Right cardiac atrium (tissue), 5 donors: ENCODE measurements around the gene HCAR2. TPM values are rescaled to one million over a fixed set of nuclear protein-coding genes. Genes with fewer than 3 reads are reported as not detected.
"Not testable (repeated sequence)": the region's sequence is repeated elsewhere in the genome, so short reads cannot be mapped to it uniquely, and the experiment has no call there.

Source experiments
- ATAC-seq, 2 donors: fragments of 200-7000 bp; cut with Tn5 transposase; one replicate each; pipeline versions ENCODE4 v1.8.0 to v1.9.1; 2020; ENCODE audit warnings: moderate library complexity in 2 of 2, mild to moderate bottlenecking in 1 of 2
- DNase-seq, 3 donors: peaks; one replicate each; pipeline ENCODE4 v3.0.0-alpha.2; 2020
- H3K27ac ChIP-seq: one replicate; pipeline ENCODE4 v1.5.1; 2013; ENCODE audit warnings: mild to moderate bottlenecking, low read length, control low read depth, moderate library complexity
- H3K27me3 ChIP-seq: one replicate; pipeline ENCODE4 v1.6.1; 2013; ENCODE audit not compliant: control insufficient read depth, insufficient read depth
- H3K4me1 ChIP-seq: one replicate; pipeline ENCODE4 v1.6.1; 2013; ENCODE audit warnings: low read length; ENCODE audit not compliant: control insufficient read depth, insufficient read depth
- H3K4me3 ChIP-seq: one replicate; pipeline ENCODE4 v1.5.1; 2013; ENCODE audit warnings: low read length, control low read depth
- H3K9me3 ChIP-seq: one replicate; pipeline ENCODE4 v1.6.1; 2013; ENCODE audit warnings: low read length; ENCODE audit not compliant: control insufficient read depth
- WGBS: extraction: QIAGEN DNeasy Blood & Tissue Kit; methylation state at CpG from one replicate; pipeline ENCODE4 v1.1.7; 2013; 5-methylcytosine and 5-hydroxymethylcytosine counted together
- intact Hi-C, 4 donors: fragments of 100-400 bp; cut with DNase I; formaldehyde crosslinking; loops; one replicate each; pipeline versions ENCODE4 v1.11.0 to v1.14.0; 2022 to 2023
- long read RNA-seq, 4 donors: library from polyadenylated mRNA; unstranded; transcript quantifications; one replicate each; pipeline ENCODE4 v2.0.0, GENCODE V29; 2020 to 2021
- polyA plus RNA-seq: library from polyadenylated mRNA; stranded (reverse); fragments of 200-250 nt; gene quantifications from one replicate; pipeline ENCODE4 v1.2.3, GENCODE V29; 2013
- total RNA-seq, 4 donors: library from RNA; stranded (reverse); fragmentation: NEBNext Ultra II Directional; extraction: Animal tissue kit (Norgen Biotek cat#: 25700); gene quantifications; one replicate each; pipeline ENCODE4 v1.2.1, GENCODE V29; 2021
- donor health status: healthy with polysubstance abuse.
- donor health status: DM: no; HTN: yes; CAD: no.
- donor health status: DM: no; HTN: no; CAD: no.
- donor health status: DM: no; HTN: yes; CAD: no; lungs with severe emphysema.
- donor health status: DM: yes; HTN: yes; CAD: no.

The HCAR2 gene
- total RNA-seq (under 1 TPM in 1 of 4 donors, not detected in 3; 0.58 TPM), polyA plus RNA-seq (0.16 TPM)
- long read RNA-seq, donor 1 = 0 reads
- long read RNA-seq, donor 2 = 0 reads
- long read RNA-seq, donor 3, partial matches to known transcripts = 0 of 1 reads
- long read RNA-seq, donor 3, other reads (novel, unspliced or antisense) = 0 of 1 reads
- long read RNA-seq, donor 4 = 0 reads

DNA sequence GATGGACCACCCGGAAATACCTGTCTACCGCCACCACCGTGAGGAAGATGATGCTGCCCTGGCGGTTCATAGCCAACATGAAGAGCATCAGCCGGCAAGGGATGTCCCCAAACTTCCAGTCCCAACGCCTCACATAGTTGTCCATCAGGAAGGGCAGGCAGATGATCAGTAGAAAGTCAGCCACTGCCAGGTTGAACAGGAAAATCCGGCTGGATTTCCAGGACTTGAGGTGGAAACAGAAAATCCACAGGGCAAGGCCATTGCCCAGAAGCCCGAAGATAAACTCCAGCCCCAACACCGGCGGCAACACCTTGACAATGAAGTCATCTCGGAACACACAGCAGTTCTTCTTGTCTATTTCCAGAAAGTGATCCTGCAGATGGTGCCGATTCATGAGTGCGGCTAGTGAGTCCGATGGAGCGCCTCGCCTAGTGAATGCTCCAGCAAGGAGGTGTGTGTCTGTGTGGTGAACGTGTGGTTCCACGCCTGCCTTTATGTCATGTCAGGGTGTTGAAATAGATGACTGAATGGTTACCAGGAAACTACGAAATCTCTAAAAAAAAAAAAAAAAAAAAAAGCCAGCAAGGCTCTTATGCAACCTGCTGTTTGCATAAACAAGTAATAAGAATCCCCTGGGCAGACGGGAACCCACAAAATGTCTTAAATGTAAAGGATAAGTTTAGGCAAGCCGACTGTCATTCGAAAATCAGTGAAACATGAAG is at the start of gene HCAR2:
Gene HCAR2, minus strand, starts transcription at position 468 of the 722 bp plus-strand sequence. Its CDS starts 74 bp downstream, at position 394.
- ATAC-seq, DNase-seq, H3K4me3 ChIP-seq, H3K27ac ChIP-seq, intact Hi-C loops, H3K4me1 ChIP-seq, H3K9me3 ChIP-seq, H3K27me3 ChIP-seq: not testable (repeated sequence)
- WGBS = 87% methylated on average over 22 of the region's 22 CpGs

DNA sequence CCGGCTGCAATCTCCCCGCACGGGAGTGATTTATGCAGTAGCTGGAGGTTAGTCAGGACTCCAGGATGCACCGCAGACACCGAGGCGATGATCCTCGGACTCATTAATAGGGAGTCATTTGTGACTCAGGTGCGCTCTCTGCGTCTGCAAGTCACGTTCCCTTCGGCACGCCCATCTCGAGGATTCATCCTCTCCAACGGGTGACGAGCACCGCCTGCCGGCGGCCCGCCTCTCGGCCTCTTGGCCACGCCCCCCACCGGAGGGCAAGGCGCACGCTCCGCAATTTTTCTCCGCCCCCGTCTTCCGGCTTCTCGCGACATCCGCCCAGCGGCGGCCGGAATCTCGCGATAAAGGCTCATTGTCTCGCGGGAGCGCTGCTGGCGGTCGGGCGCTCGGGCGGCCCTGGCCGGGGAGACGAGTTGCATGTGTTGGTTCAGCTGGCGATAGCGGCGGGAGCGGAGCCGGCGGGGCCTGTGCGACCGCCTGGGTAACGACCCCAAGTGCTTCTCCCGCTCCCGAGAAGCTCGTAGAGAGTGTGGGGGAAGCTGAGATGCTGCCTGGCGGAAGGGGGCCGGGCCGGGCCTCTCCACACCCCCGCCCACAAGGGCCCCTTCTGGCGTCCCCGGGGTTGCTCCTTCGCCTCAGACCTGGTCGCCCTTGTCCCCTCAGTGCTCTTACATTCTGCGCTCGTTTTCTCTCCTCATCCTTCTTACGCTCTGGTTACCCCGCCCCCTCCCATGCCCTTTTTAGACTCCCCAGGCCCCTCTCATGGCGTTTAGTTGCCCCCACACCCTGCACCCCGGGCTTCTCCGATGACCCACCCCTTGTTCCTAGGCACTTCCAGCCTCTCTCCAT is 49.5 kb upstream of the HCAR2 start, which contains the start of gene DENR:
Gene DENR, plus strand, starts transcription at position 361 of the 855 bp plus-strand sequence. CDS start 878 bp downstream, outside the sequence.
- peak within 1 kb of the TSS; percentile 28 for H3K27ac ChIP-seq
- under 1% methylated on average over 73 of the region's 73 CpGs for WGBS
- no peaks in the 10 kb centered on the region for H3K4me1 ChIP-seq
- peak within 1 kb of the TSS; percentile 70 for H3K4me3 ChIP-seq
- H3K9me3 ChIP-seq = no peaks in the 10 kb centered on the region
- H3K27me3 ChIP-seq = no peaks in the 10 kb centered on the region
- ATAC-seq (peak; percentile 98), DNase-seq (peak; percentile 98 to 99 (median 99))
- intact Hi-C loops = loop anchor here in 1 of 4 donors (5.0 kb wide), 1 partner anchor 115 kb away; no protein-coding TSS in a partner anchor

DNA sequence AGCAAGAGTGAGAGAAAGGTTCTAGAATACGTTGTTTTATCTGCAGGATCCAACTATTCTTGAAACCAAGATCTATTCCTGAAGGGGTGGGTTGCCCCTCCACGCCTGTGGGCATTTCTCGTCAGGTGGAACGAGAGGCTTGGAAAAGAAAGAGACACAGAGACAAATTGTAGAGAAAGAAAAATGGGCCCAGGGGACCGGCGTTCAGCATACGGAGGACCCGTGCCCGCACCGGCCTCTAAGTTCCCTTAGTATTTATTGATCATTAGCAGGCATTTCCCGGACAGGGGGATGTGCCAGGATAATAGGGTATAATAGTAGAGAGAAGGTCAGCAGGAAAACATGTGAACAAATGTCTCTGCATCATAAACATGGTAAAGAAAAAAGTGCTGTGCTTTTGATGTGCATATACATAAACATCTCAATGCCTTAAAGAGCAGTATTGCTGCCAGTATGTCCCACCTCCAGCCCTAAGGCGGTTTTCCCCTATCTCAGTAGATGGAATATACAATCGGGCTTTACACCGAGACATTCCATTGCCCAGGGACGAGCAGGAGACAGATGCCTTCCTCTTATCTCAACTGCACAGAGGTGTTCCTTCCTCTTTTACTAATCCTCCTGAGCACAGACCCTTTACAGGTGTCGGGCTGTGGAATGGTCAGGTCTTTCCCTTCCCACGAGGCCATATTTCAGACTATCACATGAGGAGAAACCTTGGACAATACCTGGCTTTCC is 47.8 kb upstream of the HCAR2 start:
- ATAC-seq, H3K27me3 ChIP-seq, H3K4me3 ChIP-seq, H3K4me1 ChIP-seq, H3K9me3 ChIP-seq, H3K27ac ChIP-seq, DNase-seq: not testable (repeated sequence)
- intact Hi-C loops = loop anchor here in 1 of 4 donors (5.0 kb wide), 1 partner anchor 114 kb away; no protein-coding TSS in a partner anchor
- 67% methylated on average over 17 of the region's 17 CpGs for WGBS

DNA sequence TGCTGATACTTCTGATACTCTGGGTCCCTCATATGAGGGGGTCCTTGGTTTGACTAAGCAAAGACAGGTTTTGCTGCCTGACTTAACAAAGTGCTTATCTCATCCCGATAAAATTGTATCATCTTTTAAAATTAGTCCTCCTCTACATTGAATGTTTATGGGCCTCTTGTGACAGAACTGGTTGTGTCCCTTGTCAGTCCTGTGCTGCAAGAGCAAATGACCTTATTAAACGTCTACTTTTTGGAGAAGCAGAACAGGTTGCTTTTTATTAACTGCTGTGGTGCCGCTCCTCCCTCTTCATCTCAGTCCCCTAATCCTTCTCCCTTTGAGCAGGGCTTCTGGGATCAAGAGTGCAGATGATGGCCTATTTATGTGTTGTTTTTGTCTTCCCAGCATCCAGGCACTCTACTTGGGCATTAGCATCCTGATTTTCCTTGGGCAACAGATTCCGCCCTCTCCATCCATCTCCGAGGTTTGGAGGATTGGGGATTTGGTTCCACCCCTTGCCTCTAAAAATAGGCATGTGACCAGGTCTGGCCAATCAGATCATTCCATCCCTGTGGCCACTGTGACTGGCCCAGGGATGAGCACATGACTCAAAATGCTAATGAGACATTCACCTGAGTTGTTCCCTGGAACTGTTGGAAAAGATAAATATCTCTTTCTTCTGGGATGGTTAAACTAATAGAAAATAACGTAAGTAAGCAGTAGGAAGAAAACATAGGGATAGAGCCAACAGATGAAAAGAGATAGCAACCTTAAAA is 46.6 kb upstream of the HCAR2 start:
- no peaks in the 10 kb centered on the region for H3K27me3 ChIP-seq
- ATAC-seq (no peak), DNase-seq (no peak)
- 74% methylated on average over 6 of the region's 6 CpGs for WGBS
- H3K27ac ChIP-seq = no peak overlapping the region
- H3K9me3 ChIP-seq = no peaks in the 10 kb centered on the region
- no peak overlapping the region for H3K4me3 ChIP-seq
- intact Hi-C loops = loop anchor here in 1 of 4 donors (5.0 kb wide), 1 partner anchor 112 kb away; no protein-coding TSS in a partner anchor
- no peaks in the 10 kb centered on the region for H3K4me1 ChIP-seq

DNA sequence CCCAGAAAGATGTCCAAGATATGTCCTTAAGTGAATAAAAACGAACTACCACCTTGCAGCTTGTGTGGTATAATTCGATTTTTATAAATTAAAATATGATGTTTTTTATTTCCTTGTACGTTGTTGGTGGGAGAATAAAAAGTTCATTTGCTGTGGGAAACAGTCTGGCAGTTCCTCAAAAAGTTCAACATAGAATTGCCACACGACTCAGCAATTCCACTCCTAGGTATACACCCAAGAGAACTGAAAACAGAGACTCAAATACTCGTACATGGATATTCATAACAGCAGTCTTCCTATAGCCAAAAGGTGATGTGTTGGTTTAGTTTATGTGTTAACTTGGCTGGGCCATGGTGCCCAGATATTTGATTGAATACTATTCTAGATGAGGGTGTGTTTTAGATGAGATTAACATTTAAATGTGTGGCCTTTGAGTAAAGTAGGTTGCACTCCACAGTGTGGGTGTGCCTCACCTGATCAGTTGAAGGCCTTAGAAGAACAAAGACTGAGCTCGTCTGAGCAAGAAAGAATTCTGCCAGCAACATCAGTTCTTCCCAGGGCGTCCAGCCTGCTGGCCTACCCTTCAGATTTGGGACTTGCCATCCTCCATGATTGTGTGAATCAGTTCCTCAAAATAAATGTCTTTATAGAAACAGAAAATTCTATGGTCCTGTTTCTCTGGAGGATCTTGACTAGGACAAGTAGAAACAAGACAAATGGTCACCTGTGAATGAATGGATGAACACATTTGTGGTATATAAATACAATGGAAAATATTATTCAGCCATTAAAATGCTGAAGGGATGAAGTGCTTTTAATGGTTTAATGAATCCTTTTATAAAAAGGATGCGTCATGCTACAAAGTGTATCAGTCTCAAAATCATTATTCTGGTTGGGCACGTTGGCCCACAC is 44.3 kb upstream of the HCAR2 start:
- Histone ChIP-seq H3K27me3 (no peaks in the 10 kb centered on the region), H3K27ac (no peak overlapping the region), H3K4me1 (no peaks in the 10 kb centered on the region), H3K9me3 (no peaks in the 10 kb centered on the region), H3K4me3 (no peak overlapping the region)
- ATAC-seq = no peak
- no peak for DNase-seq
- 77% methylated on average over 9 of the region's 9 CpGs for WGBS
- intact Hi-C loops = no loop called here

DNA sequence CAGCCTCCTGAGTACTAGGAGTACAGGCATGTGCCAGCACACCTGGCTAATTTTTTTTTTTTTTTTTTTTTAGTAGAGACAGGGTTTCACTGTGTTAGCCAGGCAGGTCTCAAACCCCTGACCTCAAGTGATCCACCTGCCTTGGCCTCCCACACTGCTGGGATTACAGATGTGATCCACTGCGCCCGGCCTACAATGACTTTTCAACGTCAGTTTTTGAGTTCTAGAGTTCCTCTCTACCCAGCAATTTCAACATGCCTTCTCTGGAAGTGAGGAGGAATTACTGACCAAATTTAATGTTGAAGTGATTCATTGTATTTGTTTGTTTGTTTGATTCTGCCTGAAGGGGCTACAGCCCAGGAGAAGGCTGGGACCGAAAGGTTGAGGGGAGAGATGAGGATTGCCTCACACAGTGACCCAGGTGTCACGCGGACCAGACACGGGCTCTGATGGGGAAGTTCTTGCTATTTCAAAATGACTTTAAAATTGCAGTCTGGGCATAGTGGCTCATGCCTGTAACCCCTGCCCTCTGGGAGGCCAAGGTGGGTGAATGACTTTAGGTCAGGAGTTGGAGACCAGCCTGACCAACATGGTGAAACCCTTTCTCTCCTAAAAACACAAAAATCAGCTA is 40.9 kb upstream of the HCAR2 start:
- Histone ChIP-seq H3K4me3 (no peak overlapping the region), H3K9me3 (no peaks in the 10 kb centered on the region), H3K4me1 (no peaks in the 10 kb centered on the region), H3K27ac (no peak overlapping the region), H3K27me3 (no peaks in the 10 kb centered on the region)
- intact Hi-C loops = no loop called here
- DNase-seq (peak in 1 of 3 donors; percentile 49), ATAC-seq (no peak)
- WGBS = 87% methylated on average over 7 of the region's 7 CpGs

DNA sequence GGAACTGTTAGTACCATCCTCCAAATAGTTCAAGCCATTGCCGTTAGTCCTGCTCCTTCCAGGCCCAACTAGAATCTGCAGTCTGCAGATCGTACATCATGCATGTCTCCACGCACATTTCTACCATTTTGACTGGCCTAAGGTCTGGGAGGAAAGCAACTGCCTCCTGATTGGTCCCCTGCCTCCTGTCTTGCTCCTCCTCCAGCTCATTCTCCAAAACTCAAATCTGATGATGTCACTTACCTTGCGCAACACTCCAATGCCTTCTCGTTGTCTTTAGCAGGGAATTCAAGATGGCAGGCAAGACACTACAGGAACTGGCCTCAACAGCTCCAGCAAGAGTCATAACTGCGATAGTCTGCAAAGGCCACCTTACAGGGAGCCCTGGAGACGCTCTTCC is 37.2 kb upstream of the HCAR2 start:
- no peak overlapping the region for H3K27ac ChIP-seq
- intact Hi-C loops = no loop called here
- H3K4me1 ChIP-seq = no peaks in the 10 kb centered on the region
- H3K4me3 ChIP-seq = no peak overlapping the region
- H3K27me3 ChIP-seq = no peaks in the 10 kb centered on the region
- H3K9me3 ChIP-seq = no peaks in the 10 kb centered on the region
- DNase-seq (no peak), ATAC-seq (no peak)
- 92% methylated on average over 7 of the region's 7 CpGs for WGBS

DNA sequence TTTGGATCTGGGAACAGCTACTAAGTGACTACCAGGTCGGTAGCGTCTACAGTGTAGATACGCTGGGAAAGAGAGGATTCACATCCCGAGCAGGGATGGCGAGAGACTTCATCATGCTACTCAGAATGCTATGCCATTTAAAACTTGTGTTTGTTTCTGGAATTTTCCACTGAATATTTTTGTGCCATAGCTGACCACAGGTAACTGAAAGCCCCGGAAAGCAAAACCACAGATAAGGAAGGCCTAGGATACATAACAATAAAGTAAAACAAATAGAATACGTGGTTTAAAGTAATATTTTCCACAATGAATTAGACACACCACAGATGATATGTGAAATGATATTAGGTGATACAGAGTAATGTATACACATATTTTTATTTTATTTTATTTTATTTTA is 35.4 kb upstream of the HCAR2 start:
- no peak for ATAC-seq
- WGBS = 86% methylated on average over 7 of the region's 7 CpGs
- DNase-seq = no peak

DNA sequence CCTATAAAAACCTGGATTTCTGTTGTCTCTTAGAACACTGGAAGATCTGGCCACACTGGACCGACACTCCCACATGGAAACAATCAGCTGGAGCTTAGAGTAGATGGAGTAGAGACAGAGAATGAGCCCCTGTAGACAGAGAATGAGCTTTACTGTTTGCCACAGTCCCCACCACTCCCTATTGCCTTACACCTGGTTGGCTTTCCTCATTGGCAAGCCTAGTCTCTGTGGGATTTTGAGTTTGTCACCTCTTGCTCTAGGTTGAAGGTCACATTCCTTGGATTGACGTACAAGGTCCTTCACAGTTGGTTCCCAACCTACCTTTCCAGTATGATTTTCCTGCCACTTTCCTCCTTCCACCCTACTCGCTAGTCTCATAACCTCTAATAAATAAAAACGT is 29.5 kb upstream of the HCAR2 start:
- 88% methylated on average over 4 of the region's 4 CpGs for WGBS
- Histone ChIP-seq H3K27ac (no peak overlapping the region), H3K9me3 (no peaks in the 10 kb centered on the region), H3K4me3 (no peak overlapping the region), H3K4me1 (no peaks in the 10 kb centered on the region), H3K27me3 (no peaks in the 10 kb centered on the region)
- no peak for ATAC-seq
- DNase-seq = no peak
- intact Hi-C loops = no loop called here

More for the DNA sequence above, 35.4 kb upstream of the HCAR2 start:
- no peak overlapping the region for H3K4me3 ChIP-seq
- intact Hi-C loops = no loop called here
- no peaks in the 10 kb centered on the region for H3K27me3 ChIP-seq
- H3K27ac ChIP-seq = no peak overlapping the region
- no peaks in the 10 kb centered on the region for H3K4me1 ChIP-seq
- no peaks in the 10 kb centered on the region for H3K9me3 ChIP-seq
